ENCODE data around the gene WDR45B. TPM values are rescaled to one million over a fixed set of nuclear protein-coding genes. Genes with fewer than 3 reads are reported as not detected.

WDR45B gene
- polyA plus RNA-seq, 1 experiment = 105 TPM

GRCh38 chr17:82636626-82637598, 11.3 kb downstream of the WDR45B start:
- POLR2A ChIA-PET = no interaction called here

GRCh38 chr17:82633343-82633742, 14.9 kb downstream of the WDR45B start:
- ChIA-PET CTCF (no interaction called here), POLR2A (no interaction called here)
- TF ChIP-seq CTCF (IDR thresholded peaks at IDR 0.05; ENCODE audit: low read depth, low read length) = no peak
- no peaks in the 10 kb centered on the region for H3K9me3 ChIP-seq (ENCODE audit: control insufficient read depth, insufficient read depth, low read length)
- no peak for DNase-seq (ENCODE audit: low read depth, low spot score)
- H3K27me3 ChIP-seq (ENCODE audit: control insufficient read depth, insufficient read depth, low read length) = no peaks in the 10 kb centered on the region
- H3K27ac ChIP-seq (ENCODE audit: low read depth, low read length) = no peak overlapping the region
- H3K4me3 ChIP-seq (ENCODE audit: low read depth, low read length) = no peak overlapping the region

More at GRCh38 chr17:82636626-82637598, 11.3 kb downstream of the WDR45B start:
- H3K4me3 ChIP-seq (ENCODE audit: low read depth, low read length) = no peak overlapping the region
- no peak for DNase-seq (ENCODE audit: low read depth, low spot score)
- no peaks in the 10 kb centered on the region for H3K27me3 ChIP-seq (ENCODE audit: control insufficient read depth, insufficient read depth, low read length)
- no peak overlapping the region for H3K27ac ChIP-seq (ENCODE audit: low read depth, low read length)
- H3K9me3 ChIP-seq (ENCODE audit: control insufficient read depth, insufficient read depth, low read length) = no peaks in the 10 kb centered on the region
- CTCF ChIA-PET = interaction anchor here (0.6 kb wide), 1 partner anchor 200 kb away, joined by 3 read pairs; no protein-coding TSS in a partner anchor
- TF ChIP-seq CTCF (IDR thresholded peaks at IDR 0.05; ENCODE audit: low read depth, low read length) = no peak

- CTCF ChIA-PET = interaction anchor here (1.0 kb wide), 1 partner anchor 78 kb away, joined by 3 read pairs; no protein-coding TSS in a partner anchor
Observed at GRCh38 chr17:82632451-82632850, 15.8 kb downstream of the WDR45B start.

GRCh38 chr17:82631544-82631943, 16.7 kb downstream of the WDR45B start:
- Histone ChIP-seq H3K27ac (ENCODE audit: low read depth, low read length) (no peak overlapping the region), H3K9me3 (ENCODE audit: control insufficient read depth, insufficient read depth, low read length) (no peaks in the 10 kb centered on the region), H3K27me3 (ENCODE audit: control insufficient read depth, insufficient read depth, low read length) (no peaks in the 10 kb centered on the region), H3K4me3 (ENCODE audit: low read depth, low read length) (no peak overlapping the region)
- no peak for TF ChIP-seq CTCF (IDR thresholded peaks at IDR 0.05; ENCODE audit: low read depth, low read length)
- CTCF ChIA-PET = no interaction called here
- no peak for DNase-seq (ENCODE audit: low read depth, low spot score)
- POLR2A ChIA-PET = no interaction called here

More at GRCh38 chr17:82632451-82632850, 15.8 kb downstream of the WDR45B start:
- H3K27me3 ChIP-seq (ENCODE audit: control insufficient read depth, insufficient read depth, low read length) = no peaks in the 10 kb centered on the region
- DNase-seq (ENCODE audit: low read depth, low spot score) = no peak
- no peak overlapping the region for H3K27ac ChIP-seq (ENCODE audit: low read depth, low read length)
- no peak overlapping the region for H3K4me3 ChIP-seq (ENCODE audit: low read depth, low read length)
- POLR2A ChIA-PET = no interaction called here
- no peaks in the 10 kb centered on the region for H3K9me3 ChIP-seq (ENCODE audit: control insufficient read depth, insufficient read depth, low read length)
- TF ChIP-seq CTCF (IDR thresholded peaks at IDR 0.05; ENCODE audit: low read depth, low read length) = no peak

- no peak for TF ChIP-seq CTCF (IDR thresholded peaks at IDR 0.05; ENCODE audit: low read depth, low read length)
- Histone ChIP-seq H3K9me3 (ENCODE audit: control insufficient read depth, insufficient read depth, low read length) (no peaks in the 10 kb centered on the region), H3K27ac (ENCODE audit: low read depth, low read length) (no peak overlapping the region), H3K4me3 (ENCODE audit: low read depth, low read length) (no peak overlapping the region), H3K27me3 (ENCODE audit: control insufficient read depth, insufficient read depth, low read length) (no peaks in the 10 kb centered on the region)
- DNase-seq (ENCODE audit: low read depth, low spot score) = no peak
- POLR2A ChIA-PET = no interaction called here
- CTCF ChIA-PET = no interaction called here
Observed at GRCh38 chr17:82630212-82630611, 18.0 kb downstream of the WDR45B start.

Data from AG04450 (cell line).